K562 (cell line): ENCODE results near the gene ANO9.

Experiments used
- ATF7 ChIP-seq: fragments of 450-650 bp; IDR thresholded peaks from 2 replicates; pipeline ENCODE4 v1.7.1; 2014; ENCODE audit warnings: mild to moderate bottlenecking, moderate library complexity
- DACH1 ChIP-seq: fragments of 450-650 bp; IDR thresholded peaks from 2 replicates; pipeline ENCODE4 v1.6.1; 2018; ENCODE audit not compliant: partially characterized antibody
- EP300 ChIP-seq: IDR thresholded peaks from 2 replicates; pipeline ENCODE4 v1.6.1; 2012; ENCODE audit warnings: low read length, improper control_type of control experiment
- EZH2 ChIP-seq: IDR thresholded peaks from 2 replicates; pipeline ENCODE4 v1.6.1; 2012; ENCODE audit warnings: low read depth, mild to moderate bottlenecking, inconsistent platforms, low read length, borderline replicate concordance
- GATA2 ChIP-seq: sonication (generic); formaldehyde crosslinking; IDR thresholded peaks from 2 replicates; pipeline ENCODE4 v1.4.0; 2020; ENCODE audit warnings: mild to moderate bottlenecking, missing genetic modification reagents
- JUN ChIP-seq, 2 experiments: sonication (generic) in 1 of 2; formaldehyde crosslinking in 1 of 2; IDR thresholded peaks; 2 replicates each; pipeline versions ENCODE4 v1.6.1 to v1.8.0; 2012 to 2022; ENCODE audit warnings: borderline replicate concordance in 2 of 2, mild to moderate bottlenecking in 2 of 2, improper control_type of control experiment in 1 of 2, low read depth in 1 of 2, low read length in 1 of 2, missing genetic modification reagents in 1 of 2
- KLF16 ChIP-seq: IDR thresholded peaks from 2 replicates; pipeline ENCODE4 v1.6.1; 2016; ENCODE audit warnings: antibody characterized with exemption
- ZKSCAN1 ChIP-seq: fragments of 150-350 bp; IDR thresholded peaks from 2 replicates; pipeline ENCODE4 v1.6.1; 2016; ENCODE audit warnings: low read depth, low read length
- ZNF717 ChIP-seq: fragments of 250-450 bp; sonication (Bioruptor Pico); IDR thresholded peaks from 2 replicates; pipeline ENCODE4 v1.5.0; 2021
- TF ChIP-seq, protein P1 (sequence below): fragments of 450-650 bp; conservative IDR thresholded peaks from 2 replicates; pipeline ENCODE4 v1.6.1; 2016; ENCODE audit warnings: missing genetic modification characterization, low read depth, mild to moderate bottlenecking, control low read depth, missing compliant biosample characterization
- TF ChIP-seq, protein P2 (sequence below): fragments of 250-450 bp; sonication (Bioruptor Pico); IDR thresholded peaks from 2 replicates; pipeline ENCODE4 v1.5.0; 2021; ENCODE audit warnings: mild to moderate bottlenecking, moderate library complexity
- TF ChIP-seq, protein P3 (sequence below), 3 experiments: IDR thresholded peaks in 2 of 3; conservative IDR thresholded peaks in 1 of 3; 2 replicates each; pipeline ENCODE4 v1.5.1; 2011 to 2012; ENCODE audit warnings: low read length in 3 of 3, mild to moderate bottlenecking in 3 of 3, control low read depth in 2 of 3, improper control_type of control experiment in 1 of 3, inconsistent platforms in 1 of 3, low read depth in 1 of 3, mixed read lengths in 1 of 3, moderate library complexity in 1 of 3; ENCODE audit not compliant: insufficient read depth in 2 of 3
- TF ChIP-seq, protein P4 (sequence below): sonication (generic); formaldehyde crosslinking; IDR thresholded peaks from 2 replicates; pipeline ENCODE4 v1.5.0; 2020; ENCODE audit warnings: missing genetic modification reagents
- TF ChIP-seq, protein P5 (sequence below): IDR thresholded peaks from 2 replicates; pipeline ENCODE4 v1.6.1; 2012; ENCODE audit warnings: low read depth, low read length, improper control_type of control experiment, borderline replicate concordance

DNA sequence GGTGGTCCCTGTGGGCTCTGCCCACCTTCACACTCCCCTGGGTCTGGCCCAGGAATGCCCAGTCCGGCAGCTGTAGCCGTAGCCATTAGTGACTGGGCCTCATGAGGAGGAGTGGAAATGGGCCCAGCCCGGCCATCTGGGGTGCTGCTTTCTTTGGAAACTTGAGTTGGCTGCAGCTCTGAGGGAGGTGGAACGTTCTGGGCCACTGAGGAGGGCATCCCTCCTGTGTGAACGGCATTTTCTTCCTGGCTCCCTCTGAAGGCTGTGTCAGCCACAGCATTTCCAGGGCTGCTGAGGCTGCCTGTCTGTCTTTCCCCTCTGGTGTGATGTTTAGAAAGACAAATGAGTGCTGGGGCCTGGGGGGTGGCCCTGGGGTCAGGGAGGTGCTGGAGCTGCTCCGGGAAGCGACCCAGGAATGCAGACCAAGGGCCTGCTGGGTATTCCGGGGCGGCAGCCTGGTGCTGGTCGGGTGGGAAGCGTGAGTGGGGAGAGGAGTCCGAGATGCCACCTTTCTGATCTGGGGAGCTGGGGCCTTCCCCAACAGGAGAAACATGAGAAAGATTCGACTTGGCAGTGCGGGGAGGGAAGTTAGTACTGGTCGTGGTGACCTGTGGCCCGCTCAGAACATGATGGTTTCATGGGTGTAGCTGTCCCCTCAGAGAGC lies 35.4 kb upstream of the ANO9 start:
- TF ChIP-seq EP300, result no peak
- TF ChIP-seq JUN (IDR thresholded peaks at IDR 0.05; ENCODE audit: borderline replicate concordance, low read depth, low read length), result no peak
- TF ChIP-seq JUN (CRISPR knock-in tag; IDR thresholded peaks at IDR 0.05; ENCODE audit: borderline replicate concordance), result no peak
- TF ChIP-seq ZKSCAN1, result no peak
- no peak for TF ChIP-seq GATA2 (CRISPR knock-in tag)
- TF ChIP-seq, protein P1, sequence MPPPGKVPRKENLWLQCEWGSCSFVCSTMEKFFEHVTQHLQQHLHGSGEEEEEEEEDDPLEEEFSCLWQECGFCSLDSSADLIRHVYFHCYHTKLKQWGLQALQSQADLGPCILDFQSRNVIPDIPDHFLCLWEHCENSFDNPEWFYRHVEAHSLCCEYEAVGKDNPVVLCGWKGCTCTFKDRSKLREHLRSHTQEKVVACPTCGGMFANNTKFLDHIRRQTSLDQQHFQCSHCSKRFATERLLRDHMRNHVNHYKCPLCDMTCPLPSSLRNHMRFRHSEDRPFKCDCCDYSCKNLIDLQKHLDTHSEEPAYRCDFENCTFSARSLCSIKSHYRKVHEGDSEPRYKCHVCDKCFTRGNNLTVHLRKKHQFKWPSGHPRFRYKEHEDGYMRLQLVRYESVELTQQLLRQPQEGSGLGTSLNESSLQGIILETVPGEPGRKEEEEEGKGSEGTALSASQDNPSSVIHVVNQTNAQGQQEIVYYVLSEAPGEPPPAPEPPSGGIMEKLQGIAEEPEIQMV (tag), result no peak
- TF ChIP-seq, protein P2, sequence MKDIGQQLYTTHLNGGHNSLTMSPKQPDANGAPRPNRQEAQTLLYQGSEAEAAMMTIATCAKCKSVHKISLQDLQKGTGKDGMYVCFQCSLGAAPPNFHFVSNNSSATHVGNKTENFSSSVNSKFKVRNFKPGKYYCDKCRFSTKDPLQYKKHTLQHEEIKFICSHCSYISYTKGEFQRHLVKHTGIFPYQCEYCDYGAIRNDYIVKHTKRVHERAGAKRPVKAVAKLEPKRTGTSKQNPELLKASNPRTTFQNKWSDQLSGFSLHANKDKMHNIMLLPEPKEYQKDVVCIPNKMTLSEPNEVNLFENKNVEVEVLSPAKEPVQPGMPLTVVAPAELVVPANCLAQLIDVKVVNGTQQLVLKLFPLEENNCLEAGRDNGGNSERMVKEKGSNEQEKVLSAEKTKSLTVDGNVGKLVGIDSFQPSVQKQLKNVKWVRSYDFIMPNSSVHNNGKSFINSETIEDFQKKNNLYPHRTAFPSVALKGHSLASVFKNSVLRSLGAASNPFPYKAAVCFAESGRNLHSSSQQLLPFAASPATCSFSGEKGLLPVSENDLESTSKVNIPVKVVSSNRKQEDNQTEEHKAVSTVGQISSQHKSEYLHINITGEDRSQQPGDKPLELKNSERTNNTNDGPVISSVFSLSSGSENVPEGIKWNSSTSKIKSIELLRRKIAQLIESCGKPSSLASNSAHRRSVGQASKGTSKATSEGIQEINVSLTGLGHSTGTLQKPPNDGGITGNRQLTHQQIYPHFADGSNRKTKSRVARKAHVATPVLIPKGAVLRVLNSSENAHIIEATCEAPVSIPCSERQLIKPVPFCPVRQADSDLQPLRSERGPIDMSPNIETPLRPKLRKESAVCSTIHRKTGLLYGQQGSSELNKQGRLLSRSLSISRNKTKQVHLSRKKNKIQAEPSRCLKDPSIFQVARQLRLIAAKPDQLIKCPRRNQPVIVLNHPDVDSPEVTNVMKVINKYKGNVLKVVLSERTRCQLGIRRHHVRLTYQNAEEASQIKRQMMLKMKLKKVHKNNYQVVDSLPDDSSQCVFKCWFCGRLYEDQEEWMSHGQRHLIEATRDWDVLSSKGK (CRISPR knock-in tag), result no peak
- TF ChIP-seq, protein P3, sequence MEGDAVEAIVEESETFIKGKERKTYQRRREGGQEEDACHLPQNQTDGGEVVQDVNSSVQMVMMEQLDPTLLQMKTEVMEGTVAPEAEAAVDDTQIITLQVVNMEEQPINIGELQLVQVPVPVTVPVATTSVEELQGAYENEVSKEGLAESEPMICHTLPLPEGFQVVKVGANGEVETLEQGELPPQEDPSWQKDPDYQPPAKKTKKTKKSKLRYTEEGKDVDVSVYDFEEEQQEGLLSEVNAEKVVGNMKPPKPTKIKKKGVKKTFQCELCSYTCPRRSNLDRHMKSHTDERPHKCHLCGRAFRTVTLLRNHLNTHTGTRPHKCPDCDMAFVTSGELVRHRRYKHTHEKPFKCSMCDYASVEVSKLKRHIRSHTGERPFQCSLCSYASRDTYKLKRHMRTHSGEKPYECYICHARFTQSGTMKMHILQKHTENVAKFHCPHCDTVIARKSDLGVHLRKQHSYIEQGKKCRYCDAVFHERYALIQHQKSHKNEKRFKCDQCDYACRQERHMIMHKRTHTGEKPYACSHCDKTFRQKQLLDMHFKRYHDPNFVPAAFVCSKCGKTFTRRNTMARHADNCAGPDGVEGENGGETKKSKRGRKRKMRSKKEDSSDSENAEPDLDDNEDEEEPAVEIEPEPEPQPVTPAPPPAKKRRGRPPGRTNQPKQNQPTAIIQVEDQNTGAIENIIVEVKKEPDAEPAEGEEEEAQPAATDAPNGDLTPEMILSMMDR (IDR thresholded peaks at IDR 0.05 in 2 of 3, conservative IDR thresholded peaks at IDR 0.05 in 1 of 3; ENCODE audit: insufficient read depth in 2 of 3, low read depth in 1 of 3, low read length in 3 of 3), result no peak
- TF ChIP-seq, protein P4, sequence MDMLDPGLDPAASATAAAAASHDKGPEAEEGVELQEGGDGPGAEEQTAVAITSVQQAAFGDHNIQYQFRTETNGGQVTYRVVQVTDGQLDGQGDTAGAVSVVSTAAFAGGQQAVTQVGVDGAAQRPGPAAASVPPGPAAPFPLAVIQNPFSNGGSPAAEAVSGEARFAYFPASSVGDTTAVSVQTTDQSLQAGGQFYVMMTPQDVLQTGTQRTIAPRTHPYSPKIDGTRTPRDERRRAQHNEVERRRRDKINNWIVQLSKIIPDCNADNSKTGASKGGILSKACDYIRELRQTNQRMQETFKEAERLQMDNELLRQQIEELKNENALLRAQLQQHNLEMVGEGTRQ, result no peak
- TF ChIP-seq, protein P5, sequence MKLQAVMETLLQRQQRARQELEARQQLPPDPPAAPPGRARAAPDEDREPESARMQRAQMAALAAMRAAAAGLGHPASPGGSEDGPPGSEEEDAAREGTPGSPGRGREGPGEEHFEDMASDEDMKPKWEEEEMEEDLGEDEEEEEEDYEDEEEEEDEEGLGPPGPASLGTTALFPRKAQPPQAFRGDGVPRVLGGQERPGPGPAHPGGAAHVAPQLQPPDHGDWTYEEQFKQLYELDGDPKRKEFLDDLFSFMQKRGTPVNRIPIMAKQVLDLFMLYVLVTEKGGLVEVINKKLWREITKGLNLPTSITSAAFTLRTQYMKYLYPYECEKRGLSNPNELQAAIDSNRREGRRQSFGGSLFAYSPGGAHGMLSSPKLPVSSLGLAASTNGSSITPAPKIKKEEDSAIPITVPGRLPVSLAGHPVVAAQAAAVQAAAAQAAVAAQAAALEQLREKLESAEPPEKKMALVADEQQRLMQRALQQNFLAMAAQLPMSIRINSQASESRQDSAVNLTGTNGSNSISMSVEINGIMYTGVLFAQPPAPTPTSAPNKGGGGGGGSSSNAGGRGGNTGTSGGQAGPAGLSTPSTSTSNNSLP, result no peak
- TF ChIP-seq DACH1, result no peak
- TF ChIP-seq ZNF717 (CRISPR knock-in tag), result no peak
- no peak for TF ChIP-seq ATF7
- no peak for TF ChIP-seq KLF16
- TF ChIP-seq EZH2, result no peak
